Globus pallidus (tissue), 1 donor: Measurements from ENCODE around the gene SMTNL2.
"Not testable (repeated sequence)": the region's sequence is repeated elsewhere in the genome, so short reads cannot be mapped to it uniquely, and the experiment has no call there.

ENCODE experiments used
- DNase-seq: peaks from one replicate; pipeline ENCODE4 v3.0.0-alpha.2; 2015; ENCODE audit warnings: low spot score

SMTNL2 gene

DNA sequence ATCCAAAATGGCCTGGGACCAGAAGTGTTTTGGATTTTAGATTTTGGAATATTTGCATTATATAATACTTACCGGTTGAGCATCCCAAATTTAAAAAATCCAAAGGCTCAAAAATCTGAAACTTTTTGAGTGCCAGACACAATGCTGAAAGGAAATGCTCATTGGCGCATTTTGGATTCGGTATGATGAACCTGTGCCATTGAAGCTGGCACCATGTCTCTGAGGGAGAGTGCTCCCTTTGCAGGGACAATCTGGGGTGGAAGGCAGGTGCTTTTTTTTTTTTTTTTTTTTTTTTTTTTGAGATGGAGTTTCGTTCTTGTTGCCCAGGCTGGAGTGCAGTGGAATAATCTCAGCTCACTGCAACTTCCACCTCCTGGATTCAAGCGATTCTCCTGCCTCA is 17.7 kb downstream of the SMTNL2 start:
- DNase-seq, result no peak

DNA sequence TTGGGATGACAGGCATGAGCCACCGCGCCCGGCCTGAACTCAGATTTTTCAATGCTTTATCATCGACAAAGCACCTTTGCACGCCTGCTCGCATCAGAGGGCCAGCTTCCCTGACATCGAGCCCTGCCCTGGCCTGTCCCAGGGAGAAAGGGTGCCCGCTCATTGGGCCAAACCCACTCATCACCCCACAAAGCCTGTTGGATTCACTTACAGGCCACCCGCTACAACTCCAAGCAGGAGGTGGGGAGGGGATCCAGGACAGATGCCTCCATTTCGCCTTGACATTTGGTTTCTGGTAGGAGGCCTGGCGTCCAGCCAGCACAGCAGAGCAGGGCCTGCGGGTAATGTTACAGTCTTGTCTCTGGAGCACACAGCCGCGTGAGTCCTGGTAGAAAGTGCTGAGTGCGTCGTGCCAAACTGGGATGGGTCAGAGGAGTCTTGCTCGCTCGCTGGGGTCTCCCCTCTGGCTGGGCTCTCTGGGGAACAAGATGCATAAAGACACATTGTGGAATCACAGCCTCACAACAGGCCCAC is 19.8 kb downstream of the SMTNL2 start:
- no peak for DNase-seq

DNA sequence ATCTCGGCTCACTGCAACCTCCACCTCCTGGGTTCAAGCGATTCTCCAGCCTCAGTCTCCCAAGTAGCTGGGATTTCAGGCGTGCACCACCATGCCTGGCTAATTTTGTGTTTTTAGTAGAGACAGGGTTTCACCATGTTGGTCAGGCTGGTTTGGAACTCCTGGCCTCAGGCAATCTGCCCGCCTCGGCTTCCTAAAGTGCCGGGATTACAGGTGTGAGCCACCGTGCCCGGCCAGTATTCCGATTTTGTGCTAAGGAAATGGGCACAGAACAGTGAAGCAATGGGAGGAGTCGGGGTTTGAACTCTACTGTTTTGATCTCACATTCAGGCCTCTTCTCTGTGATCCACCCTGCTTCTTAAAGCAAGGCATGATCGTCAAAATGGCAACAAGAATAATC is 20.4 kb downstream of the SMTNL2 start:
- not testable (repeated sequence) for DNase-seq

DNA sequence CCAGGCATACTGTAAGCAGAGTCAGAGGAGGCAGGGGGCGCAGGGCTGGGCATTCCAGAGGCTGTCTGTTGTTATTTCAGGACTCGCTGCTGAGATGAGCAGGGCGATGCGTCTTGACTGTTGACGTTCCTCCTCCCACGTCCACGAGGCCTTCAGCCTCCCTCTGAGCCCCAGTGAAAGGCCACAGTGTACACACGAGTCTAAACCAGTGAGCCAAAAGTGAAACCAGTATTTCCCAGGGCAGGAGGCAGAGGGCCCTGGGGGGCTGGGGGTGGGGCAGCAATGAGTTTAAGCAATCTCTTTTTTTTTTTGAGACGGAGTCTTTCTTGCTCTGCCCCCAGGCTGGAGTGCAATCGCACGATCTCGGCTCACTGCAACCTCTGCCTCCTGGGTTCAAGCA is 21.5 kb downstream of the SMTNL2 start:
- DNase-seq, result peak; percentile 16

DNA sequence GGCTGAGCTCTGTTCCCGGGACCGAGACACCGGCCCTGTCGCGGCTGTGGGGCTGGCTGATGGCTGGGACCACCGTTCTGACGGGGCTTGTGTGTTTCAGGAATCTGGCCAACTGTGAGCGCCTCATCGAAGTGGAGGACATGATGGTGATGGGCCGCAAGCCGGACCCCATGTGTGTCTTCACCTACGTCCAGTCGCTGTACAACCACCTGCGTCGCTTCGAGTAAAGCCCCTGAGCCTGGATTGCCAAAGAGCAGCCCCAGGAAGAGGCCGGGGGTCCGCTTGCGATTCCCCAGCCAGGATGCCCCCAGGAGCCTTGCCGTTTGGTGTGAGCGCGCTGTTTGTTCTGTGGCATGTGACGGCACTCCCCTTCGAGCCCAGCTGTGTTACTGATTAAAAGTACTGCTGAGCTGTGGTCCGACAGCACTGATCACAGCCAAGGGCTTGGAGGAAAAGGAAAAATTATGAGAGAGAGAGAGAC is 23.0 kb downstream of the SMTNL2 start:
- no peak for DNase-seq

DNA sequence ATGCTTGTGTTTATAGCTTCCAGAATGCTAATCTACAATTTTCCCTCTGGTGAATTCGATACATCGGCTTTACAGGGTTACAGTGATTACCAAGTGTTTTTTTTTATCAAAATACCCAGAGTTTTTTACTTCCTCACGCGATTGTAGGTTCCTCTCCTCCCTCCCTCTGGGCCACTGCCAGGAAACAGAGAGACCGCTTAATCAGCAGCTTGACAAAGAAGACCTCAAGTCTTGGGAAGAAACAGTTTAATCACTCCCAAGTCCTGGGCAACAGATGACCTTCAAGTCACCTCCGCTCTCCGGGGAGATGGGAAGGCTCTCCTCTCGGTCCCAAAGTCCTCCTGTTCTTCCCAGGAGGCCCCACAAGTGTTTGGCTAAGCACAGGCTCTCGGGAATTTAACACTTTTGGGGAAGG is 23.5 kb downstream of the SMTNL2 start:
- peak; percentile 60 for DNase-seq

DNA sequence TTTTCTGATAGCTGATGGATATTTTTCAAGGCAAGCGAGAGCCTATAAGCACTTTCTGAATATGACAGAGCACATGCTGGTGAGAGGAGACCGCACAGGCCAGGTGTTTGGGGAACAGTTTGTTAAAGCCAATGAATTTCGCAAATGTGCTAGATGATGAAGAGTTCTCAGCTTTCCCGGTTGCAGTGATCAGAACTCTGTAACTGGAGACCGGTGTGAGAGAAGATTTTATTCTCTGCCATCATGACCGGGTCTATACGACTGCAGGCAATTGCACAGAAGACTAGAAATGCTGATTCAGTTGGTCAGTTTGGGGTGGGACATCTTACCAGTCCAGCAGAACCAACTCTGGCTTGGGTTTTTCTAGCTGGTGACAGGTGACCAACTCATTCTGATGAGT is 25.4 kb downstream of the SMTNL2 start:
- no peak for DNase-seq

DNA sequence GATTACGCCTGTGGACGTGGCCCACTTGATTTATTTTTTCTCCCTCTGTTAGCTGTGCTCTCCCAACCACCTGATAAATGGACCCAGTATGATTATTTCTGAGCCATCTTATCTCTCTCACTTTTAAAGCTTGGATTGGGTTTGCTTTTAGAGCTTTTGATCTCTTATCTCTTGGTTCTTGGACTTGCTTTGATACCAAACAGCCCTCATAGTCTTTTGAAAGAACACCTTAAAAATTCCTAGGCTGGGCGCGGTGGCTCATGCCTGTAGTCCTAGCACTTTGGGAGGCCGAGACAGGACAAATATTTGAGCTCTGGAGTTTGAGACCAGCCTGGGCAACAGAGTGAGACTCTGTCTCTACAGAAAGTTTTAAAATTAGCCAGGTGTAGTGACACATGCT is 25.8 kb downstream of the SMTNL2 start:
- DNase-seq, result no peak

DNA sequence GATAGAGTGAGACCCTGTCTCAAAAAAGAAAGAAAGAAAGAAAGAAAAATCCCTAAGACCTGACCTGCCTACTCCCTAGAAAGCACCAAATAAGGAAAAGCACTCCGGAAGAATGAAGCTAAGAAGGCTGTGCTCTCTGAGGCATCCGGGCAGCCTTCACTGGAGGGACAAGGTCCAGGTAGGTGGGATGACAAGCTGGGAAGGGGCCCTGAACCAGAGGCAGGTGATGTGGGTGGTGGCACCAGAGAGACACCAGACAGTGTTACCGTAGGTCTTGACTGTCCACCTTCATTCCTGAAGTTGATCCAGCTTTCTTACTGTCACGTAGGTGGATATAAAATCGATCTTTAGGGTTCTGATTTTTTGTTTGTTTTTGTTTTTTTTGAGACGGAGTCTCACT is 26.3 kb downstream of the SMTNL2 start:
- no peak for DNase-seq

DNA sequence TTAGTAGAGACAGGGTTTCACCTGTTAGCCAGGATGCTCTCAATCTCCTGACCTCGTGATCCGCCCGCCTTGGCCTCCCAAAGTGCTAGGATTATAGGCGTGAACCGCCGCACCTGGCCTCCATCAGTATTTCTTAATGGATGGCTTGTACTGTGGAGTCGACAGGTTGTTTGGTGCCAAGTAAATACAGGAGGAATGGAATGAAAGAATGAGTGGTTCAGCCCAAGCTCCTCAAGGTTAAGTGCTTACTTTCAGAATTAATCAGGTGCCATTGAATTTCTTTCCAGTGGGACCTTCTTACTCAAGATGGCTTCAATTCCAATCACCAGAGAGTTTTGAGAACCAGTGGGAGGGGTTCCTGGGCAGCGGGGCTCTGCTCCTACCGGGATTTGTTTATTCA is 32.1 kb downstream of the SMTNL2 start:
- no peak for DNase-seq

DNA sequence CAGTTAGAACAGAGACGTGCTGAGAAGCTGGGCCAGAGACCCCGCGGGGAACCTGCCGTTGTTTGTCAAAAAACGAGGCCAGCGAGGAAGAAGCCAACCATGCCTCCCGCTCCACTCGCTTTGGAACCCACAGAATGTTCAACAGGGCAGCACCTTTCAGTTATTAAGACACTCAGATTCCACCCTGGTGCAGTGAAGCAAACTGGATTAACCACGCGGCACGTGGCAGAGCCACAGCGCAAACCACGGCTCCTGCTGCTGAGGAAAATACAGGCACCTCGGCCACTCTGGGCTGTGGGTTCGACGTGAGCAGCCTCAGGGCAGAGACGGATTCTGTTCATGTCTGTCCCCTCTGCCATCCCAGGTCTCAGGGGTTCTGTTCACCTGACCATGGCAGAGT is 32.8 kb downstream of the SMTNL2 start:
- DNase-seq, result no peak

DNA sequence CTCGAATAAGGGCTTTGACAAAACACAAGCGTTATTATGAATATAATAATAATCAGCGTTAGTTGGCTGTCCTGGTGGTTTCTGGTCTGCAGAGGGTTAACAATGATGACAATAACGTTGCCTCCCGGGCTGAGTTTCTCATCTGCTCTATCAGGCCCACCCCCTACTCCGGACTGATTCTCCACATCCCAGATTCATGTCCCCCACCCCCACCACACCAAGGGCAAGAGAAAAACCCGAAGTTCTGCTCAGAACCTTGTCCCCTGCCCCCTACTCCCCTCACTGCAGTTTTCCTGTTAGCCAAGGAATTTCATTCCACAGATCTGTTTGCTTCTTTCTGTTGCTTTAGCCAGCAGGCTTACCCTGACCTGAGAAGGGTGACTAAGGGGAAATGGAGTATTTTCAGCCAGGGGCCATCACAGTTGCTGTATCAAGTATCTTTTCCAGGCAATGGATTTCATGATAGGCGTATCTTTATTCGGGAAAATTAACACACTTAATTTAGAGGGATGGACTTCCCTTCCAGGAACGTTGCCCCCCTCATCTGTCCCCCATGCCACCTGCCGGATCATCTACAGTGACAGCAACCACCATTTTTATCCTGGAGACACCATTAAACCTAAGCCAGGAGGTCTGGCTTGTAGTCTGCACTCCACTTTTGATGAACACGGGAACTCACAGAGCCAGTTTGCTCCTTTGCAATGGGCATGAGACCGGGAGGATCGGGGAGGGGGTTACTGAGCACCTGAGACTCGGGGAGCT is 33.4 kb downstream of the SMTNL2 start:
- DNase-seq, result no peak

DNA sequence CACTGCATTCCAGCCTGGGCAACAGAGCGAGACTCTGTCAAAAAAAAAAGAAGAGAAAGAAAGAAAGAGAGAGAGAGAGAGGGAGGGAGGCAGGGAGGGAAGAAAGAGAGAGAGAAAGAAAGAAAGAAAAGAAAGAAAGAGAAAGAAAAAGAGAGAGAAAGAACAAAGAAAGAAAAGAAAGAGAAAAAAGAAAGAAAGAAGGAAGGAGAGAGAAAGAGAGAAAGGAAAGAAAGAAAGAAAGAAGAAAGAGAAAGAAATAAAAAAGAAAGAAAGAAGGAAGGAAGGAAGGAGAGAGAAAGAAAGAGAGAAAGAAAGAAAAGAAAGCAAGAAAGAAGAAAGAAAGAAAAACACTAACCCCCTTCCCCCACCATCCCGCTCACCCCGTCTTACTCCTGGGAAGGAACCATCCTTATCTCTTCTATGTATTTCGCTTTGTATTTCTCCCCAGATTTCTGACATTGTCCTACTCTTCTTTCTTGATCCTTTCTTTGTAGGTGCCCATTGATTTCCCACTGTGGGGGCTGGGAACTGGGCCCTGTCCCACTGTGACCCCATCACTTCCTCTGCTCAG is 36.3 kb downstream of the SMTNL2 start:
- DNase-seq, result no peak

DNA sequence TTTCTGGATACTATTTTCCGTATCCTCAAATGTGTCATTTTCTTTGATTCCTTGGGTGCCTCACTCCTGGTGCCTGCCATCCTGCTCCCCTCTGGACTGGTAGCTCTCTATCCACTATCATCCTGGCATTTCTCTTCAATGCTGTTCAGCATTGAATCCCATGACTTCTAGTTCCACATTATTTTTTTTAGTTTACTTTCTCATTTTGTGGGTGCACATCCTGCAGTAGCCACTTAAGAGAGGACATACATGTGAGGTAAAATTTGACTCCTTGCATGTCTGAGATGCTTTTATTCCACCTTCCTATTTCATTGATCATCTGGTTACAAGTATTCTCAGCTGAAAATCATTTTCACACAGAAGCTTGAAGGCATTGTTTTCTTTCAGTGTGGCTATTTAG is 38.0 kb downstream of the SMTNL2 start:
- no peak for DNase-seq

DNA sequence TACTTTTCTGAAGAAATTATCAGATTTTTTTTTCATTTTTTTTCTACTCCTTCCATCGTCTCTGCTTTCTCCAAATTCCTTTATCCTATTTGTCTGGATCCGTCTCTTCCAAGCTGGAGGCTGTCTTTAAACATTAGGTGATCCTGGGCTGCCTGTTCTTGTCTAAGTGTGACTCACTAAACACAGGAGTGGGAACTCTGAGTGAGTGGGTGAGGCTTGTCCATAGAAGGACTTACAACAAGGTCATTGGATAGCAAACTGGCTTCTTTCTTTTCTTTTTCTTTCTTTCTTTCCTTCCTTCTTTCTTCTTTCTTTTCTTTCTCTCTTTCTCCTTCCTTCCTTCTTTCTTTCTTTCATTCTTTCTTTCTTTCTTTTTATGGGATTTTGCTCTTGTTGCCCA is 38.9 kb downstream of the SMTNL2 start:
- no peak for DNase-seq

DNA sequence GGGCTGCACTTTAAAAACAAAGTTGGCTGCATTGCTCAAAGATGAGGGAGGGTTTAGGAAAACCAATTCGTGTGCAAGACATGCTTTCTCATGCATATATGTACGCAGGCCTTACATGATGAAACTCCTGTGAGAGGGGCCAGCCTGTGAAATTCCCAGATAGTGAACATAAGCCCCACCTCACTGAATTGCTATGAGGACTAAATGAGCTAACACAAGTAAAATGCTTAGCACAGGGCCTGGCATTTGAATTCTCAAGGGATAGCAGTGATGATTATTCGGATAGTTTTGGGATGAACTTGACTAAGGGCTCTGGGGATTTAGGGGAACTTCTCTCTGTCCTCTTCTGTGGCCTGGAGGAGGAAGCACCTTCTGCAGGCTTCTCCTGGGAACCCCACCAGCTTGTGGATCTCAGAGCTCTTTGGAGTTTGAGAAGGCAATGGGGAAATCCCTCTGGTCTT is 40.2 kb downstream of the SMTNL2 start:
- not testable (repeated sequence) for DNase-seq

DNA sequence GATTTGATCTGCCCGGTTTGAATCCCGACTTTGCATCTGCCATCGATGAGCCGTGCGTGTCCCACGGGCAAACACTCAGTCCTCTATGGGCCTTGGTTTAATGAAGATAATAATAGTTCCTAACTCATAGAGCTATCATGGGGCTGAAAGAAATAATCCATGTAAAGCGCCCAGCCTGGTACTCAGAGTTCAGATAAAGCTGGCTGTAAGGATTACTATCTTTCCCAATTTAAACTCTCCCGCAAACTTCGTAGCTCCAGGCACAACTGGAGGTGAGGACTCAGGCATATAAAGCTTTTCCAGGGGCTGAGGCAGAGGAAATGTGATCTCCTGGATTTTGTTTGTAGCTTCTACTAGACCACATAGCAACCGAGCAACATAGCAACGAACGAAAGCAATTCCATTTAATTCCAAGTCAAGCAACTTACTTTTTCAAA is 40.9 kb downstream of the SMTNL2 start:
- DNase-seq, result no peak

DNA sequence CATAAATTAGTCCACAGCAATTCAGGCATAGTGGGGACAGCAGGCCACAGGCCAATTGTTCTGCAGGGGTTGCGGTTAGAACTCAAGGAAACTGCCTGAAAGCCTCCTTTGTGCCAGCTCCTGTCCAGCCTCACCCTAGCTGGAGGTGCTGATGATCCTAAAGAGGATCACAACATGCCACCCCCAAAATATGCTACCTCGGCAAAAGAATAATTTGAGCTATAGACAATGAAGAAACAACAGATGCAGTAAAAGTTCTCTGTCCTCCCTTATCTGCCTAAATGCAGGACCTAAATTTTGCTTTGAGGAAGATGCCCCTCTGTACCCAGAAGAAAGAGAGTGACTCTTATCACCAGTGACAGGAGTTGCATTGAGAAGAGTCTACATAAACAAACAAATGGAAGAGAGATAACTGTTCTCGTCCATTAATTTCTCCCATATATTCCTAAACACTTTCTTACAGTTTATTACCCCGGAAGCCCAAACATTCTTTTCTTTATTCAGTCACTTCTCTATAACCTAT is 42.5 kb downstream of the SMTNL2 start:
- DNase-seq, result no peak

DNA sequence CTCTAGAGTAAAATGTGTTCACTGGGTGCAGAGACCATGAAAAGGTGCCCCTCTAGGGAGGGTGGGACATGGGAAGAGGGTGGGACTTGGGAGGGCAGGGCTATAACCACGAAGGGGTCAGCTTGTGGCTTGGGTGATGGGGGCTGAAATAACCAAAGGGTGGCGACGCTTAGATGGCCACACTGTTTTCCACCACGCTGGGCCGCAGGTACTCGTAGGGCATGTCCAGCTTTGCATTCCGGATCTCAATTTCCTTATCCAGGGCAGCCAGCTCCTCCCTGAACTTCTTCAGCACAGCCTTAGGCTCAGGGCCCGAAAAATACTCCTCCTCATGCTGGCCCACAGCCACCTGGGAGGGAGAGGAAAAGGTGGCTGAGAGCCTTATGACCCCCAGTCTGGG is 47.1 kb downstream of the SMTNL2 start:
- no peak for DNase-seq

DNA sequence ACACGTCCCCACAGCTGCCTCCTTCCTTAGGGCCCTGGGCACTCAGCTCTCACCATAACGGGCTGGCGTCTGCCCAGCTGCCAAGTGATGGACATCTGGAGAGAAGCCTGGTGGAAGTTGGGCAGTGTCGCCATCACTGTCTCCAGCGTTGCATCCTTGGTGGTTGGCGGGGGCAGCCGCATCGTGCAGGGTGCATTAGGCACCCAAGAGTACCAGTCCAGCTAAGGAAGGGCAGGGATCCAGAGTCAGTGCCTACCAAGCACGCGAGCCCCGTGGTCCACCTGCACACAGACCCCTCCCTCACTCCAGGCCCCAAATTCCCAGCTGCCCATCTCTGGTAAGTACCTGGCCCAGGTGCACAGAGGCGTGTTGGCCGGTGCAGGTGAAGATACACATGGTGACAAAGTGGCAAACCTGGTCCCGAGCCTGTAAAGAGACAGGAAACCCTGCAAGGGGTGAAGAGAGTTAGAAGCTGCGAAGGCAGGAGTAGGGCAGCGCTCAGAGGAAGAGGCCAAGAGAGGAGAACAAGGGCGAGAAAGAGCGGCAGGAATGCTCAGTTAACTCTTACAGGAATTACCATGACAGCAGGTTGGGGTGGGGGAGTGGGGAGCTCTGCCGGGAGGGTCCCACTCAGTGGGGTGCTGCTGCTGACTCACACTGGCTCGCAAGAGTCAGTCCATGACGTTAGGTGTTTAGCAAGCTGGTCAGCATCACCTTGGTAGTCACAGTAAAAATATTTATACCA is 47.7 kb downstream of the SMTNL2 start:
- no peak for DNase-seq

DNA sequence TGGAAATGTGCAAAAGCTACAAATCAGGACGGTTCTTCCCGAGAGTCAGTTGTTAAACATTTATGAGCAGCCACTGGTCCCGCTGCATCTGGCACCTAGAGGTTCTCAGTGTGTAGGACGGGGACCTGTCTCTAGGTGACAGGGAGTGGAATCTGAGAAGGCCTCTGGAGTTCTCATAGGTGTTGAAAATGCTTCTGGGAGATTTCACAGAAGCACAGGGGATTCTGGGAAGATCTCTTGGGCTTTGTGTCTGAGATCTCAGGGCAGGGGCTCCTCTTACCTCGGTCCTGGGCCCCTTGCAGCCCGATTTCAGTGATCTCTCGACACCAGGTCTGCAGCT is 48.2 kb downstream of the SMTNL2 start:
- DNase-seq, result no peak

DNA sequence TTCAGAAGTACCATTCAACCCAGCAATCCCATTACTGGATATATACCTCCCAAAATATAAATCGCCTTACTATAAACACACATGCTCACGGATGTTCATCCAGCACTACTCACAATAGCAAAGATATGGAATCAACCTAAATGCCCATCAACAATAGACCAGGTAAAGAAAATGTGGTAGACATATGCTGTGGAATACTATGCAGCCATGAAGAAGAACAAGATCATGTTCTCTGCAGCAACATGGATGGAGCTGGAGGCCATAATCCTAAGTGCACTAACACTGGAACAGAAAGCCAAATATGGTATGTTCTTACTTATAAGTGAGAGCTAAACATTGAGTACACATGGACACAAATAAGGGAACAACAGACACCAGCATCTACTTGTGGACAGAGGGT is 49.3 kb downstream of the SMTNL2 start:
- no peak for DNase-seq

DNA sequence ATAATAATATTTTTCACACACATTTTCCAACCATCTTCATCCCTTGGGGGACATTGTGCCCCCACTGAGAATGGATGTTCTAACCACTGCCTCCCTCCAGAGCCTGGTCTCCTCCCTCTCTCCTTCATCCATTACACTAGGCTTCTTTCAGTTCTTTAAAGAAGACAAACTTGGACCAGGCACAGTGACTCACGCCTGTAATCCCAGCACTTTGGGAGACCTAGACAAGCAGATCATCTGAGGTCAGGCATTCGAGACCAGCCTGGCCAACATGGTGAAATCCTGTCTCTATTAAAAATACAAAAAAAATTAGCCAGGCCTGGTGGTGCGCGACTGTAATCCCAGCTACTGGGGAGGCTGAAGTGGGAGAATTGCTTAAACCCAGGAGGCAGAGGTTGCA is 50.6 kb downstream of the SMTNL2 start:
- DNase-seq, result no peak
